ENCODE data around the gene ENO1. TPM values are rescaled to one million over a fixed set of nuclear protein-coding genes. Genes with fewer than 3 reads are reported as not detected.

Gene ENO1
- total and polyA plus RNA-seq, 2 of the 4 experiments (the other 2 are of a cell fraction), result 2,125 to 3,643 TPM

- no peak overlapping the region for H2BK120ac ChIP-seq (ENCODE audit: low read depth, low read length)
- in situ Hi-C loops (cut with MboI; ENCODE audit: low sequenced_read_pairs), result loop anchor here (25.0 kb wide), 1 partner anchor 883 kb away; no protein-coding TSS in a partner anchor
- H2BK15ac ChIP-seq (ENCODE audit: low read depth, low read length), result no peak overlapping the region
- H4K91ac ChIP-seq (ENCODE audit: insufficient read depth, low read depth, low read length), result no peak overlapping the region
- peaks cover 65 to 92% of the 10 kb centered on the region in 2 experiments for H3K79me1 ChIP-seq (ENCODE audit: low read depth in 1 of 2, low read length in 2 of 2)
- H4K5ac ChIP-seq (ENCODE audit: low read depth, low read length), result no peak overlapping the region
- no peaks in the 10 kb centered on the region for H3K27me3 ChIP-seq (ENCODE audit: control insufficient read depth, insufficient read depth, low read length)
- peaks cover 40% of the 10 kb centered on the region for H3K4me1 ChIP-seq (ENCODE audit: control insufficient read depth, insufficient read depth, low read length)
- CTCF ChIA-PET, result no interaction called here
- no peak overlapping the region for H3K14ac ChIP-seq (replicated peaks; ENCODE audit: low read depth, low read length)
- intact Hi-C loops (cut with micrococcal nuclease), result loop anchor here (5.0 kb wide), 2 partner anchors 117 to 137 kb away; no protein-coding TSS in a partner anchor
- H3K4ac ChIP-seq (ENCODE audit: low read depth, low read length), result no peak overlapping the region
- H3K9me3 ChIP-seq (ENCODE audit: control insufficient read depth, insufficient read depth, low read length), result no peaks in the 10 kb centered on the region
- no peak overlapping the region for H4K8ac ChIP-seq (ENCODE audit: low read depth in 2 of 2, low read length in 2 of 2)
- peaks cover 87% of the 10 kb centered on the region for H3K36me3 ChIP-seq (ENCODE audit: control insufficient read depth, insufficient read depth, low read length)
- no peak overlapping the region for H3K4me2 ChIP-seq (ENCODE audit: low read depth, low read length)
- no peak overlapping the region for H2AFZ ChIP-seq (replicated peaks; ENCODE audit: low read length, poor library complexity)
- no peak overlapping the region for H2AK9ac ChIP-seq (replicated peaks; ENCODE audit: low read depth, low read length, poor library complexity)
- H3K9ac ChIP-seq (ENCODE audit: low read depth, low read length), result no peak overlapping the region
- peaks cover 26% of the 10 kb centered on the region for H3K9me1 ChIP-seq (ENCODE audit: insufficient read depth, low read length)
- TF ChIP-seq, protein P1, sequence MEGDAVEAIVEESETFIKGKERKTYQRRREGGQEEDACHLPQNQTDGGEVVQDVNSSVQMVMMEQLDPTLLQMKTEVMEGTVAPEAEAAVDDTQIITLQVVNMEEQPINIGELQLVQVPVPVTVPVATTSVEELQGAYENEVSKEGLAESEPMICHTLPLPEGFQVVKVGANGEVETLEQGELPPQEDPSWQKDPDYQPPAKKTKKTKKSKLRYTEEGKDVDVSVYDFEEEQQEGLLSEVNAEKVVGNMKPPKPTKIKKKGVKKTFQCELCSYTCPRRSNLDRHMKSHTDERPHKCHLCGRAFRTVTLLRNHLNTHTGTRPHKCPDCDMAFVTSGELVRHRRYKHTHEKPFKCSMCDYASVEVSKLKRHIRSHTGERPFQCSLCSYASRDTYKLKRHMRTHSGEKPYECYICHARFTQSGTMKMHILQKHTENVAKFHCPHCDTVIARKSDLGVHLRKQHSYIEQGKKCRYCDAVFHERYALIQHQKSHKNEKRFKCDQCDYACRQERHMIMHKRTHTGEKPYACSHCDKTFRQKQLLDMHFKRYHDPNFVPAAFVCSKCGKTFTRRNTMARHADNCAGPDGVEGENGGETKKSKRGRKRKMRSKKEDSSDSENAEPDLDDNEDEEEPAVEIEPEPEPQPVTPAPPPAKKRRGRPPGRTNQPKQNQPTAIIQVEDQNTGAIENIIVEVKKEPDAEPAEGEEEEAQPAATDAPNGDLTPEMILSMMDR (conservative IDR thresholded peaks at IDR 0.05; ENCODE audit: low read depth, low read length), result no peak
- TF ChIP-seq MAZ (IDR thresholded peaks at IDR 0.05; ENCODE audit: borderline replicate concordance, low read depth, low read length), result no peak
- TF ChIP-seq MAFK (IDR thresholded peaks at IDR 0.05; ENCODE audit: low read depth, low read length), result no peak
- no peak for TF ChIP-seq SMC3 (IDR thresholded peaks at IDR 0.05; ENCODE audit: low read depth, low read length)
- no peak for TF ChIP-seq CHD1 (IDR thresholded peaks at IDR 0.05; ENCODE audit: low read depth, low read length)
- TF ChIP-seq RFX5 (IDR thresholded peaks at IDR 0.05; ENCODE audit: low read depth, low read length), result no peak
- no peak for TF ChIP-seq RCOR1 (IDR thresholded peaks at IDR 0.05; ENCODE audit: insufficient replicate concordance, low read length)
- no peak for TF ChIP-seq MXI1 (IDR thresholded peaks at IDR 0.05; ENCODE audit: borderline replicate concordance, low read depth, low read length)
- TF ChIP-seq, protein P2, sequence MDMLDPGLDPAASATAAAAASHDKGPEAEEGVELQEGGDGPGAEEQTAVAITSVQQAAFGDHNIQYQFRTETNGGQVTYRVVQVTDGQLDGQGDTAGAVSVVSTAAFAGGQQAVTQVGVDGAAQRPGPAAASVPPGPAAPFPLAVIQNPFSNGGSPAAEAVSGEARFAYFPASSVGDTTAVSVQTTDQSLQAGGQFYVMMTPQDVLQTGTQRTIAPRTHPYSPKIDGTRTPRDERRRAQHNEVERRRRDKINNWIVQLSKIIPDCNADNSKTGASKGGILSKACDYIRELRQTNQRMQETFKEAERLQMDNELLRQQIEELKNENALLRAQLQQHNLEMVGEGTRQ (IDR thresholded peaks at IDR 0.05; ENCODE audit: low read depth, low read length), result no peak
- no peak for TF ChIP-seq NFE2L2 (IDR thresholded peaks at IDR 0.05; ENCODE audit: low read depth, low read length)
- TF ChIP-seq FOS (IDR thresholded peaks at IDR 0.05; ENCODE audit: low read depth, low read length), result no peak
- TF ChIP-seq POLR2A (IDR thresholded peaks at IDR 0.05; ENCODE audit: low read depth, low read length), result no peak
- no peak for TF ChIP-seq RAD21 (IDR thresholded peaks at IDR 0.05; ENCODE audit: low read length)
- TF ChIP-seq, protein P3, sequence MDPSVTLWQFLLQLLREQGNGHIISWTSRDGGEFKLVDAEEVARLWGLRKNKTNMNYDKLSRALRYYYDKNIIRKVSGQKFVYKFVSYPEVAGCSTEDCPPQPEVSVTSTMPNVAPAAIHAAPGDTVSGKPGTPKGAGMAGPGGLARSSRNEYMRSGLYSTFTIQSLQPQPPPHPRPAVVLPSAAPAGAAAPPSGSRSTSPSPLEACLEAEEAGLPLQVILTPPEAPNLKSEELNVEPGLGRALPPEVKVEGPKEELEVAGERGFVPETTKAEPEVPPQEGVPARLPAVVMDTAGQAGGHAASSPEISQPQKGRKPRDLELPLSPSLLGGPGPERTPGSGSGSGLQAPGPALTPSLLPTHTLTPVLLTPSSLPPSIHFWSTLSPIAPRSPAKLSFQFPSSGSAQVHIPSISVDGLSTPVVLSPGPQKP (IDR thresholded peaks at IDR 0.05; ENCODE audit: borderline replicate concordance, low read depth, low read length), result no peak
- no peak for TF ChIP-seq BHLHE40 (IDR thresholded peaks at IDR 0.05; ENCODE audit: low read depth, low read length)
- dilution Hi-C loops (cut with HindIII; ENCODE audit: low sequenced_read_pairs, unreplicated experiment), result no loop called here
- H3K56ac ChIP-seq (ENCODE audit: extremely low read depth, insufficient read depth, low read length), result no peak overlapping the region
- BruUV-seq (replicated peaks), result no TSS peak
- H3K27ac ChIP-seq (ENCODE audit: insufficient read depth, low read length), result no peak overlapping the region
- H3K18ac ChIP-seq (ENCODE audit: low read depth, low read length), result no peak overlapping the region
- ATAC-seq (ENCODE audit: low read depth) (no peak), DNase-seq (no peak)
- no peak overlapping the region for H2BK5ac ChIP-seq (ENCODE audit: low read depth, low read length, poor library complexity, severe bottlenecking)
- no peak overlapping the region for H2BK20ac ChIP-seq (ENCODE audit: low read depth, low read length)
- H2AK5ac ChIP-seq (ENCODE audit: low read depth, low read length), result no peak overlapping the region
- peaks cover 100% of the 10 kb centered on the region for H4K20me1 ChIP-seq (ENCODE audit: insufficient read depth, low read length)
- H3K23ac ChIP-seq (ENCODE audit: low read depth, low read length), result no peak overlapping the region
- no peak overlapping the region for H3K4me3 ChIP-seq (ENCODE audit: insufficient read depth, low read depth, low read length)
- 100% methylated on average over 1 of the region's 6 CpGs; no CpG with 5 or more reads in 1 of the 2 experiments for WGBS, 2 experiments (ENCODE audit: extremely low coverage in 2 of 2, insufficient read length in 1 of 2)
- POLR2A ChIA-PET (ENCODE audit: unreplicated experiment), result no interaction called here
Observed at GRCh38 chr1:8870103-8870502, 8.4 kb downstream of the ENO1 start.
